ENCODE data around the gene TSSC4. TPM values are rescaled to one million over a fixed set of nuclear protein-coding genes. Genes with fewer than 3 reads are reported as not detected.

The TSSC4 gene
- total and polyA plus RNA-seq, 7 donors = 43.7 to 60.1 (median 49.6) TPM

GRCh38 chr11:2434008-2434407 lies 33.5 kb downstream of the TSSC4 start:
- H3K27ac ChIP-seq = no peak overlapping the region
- H3K9me3 ChIP-seq = no peaks in the 10 kb centered on the region
- WGBS, 2 donors = 96 to 97% methylated on average over 8 of the region's 8 CpGs
- H3K4me1 ChIP-seq = no peaks in the 10 kb centered on the region
- intact Hi-C loops (cut with DNase I) = no loop called here
- no peak for TF ChIP-seq POLR2A (IDR thresholded peaks at IDR 0.05)
- TF ChIP-seq CTCF (IDR thresholded peaks at IDR 0.05) = no peak
- no peak for TF ChIP-seq EP300 (IDR thresholded peaks at IDR 0.05)
- TF ChIP-seq POLR2AphosphoS5 (IDR thresholded peaks at IDR 0.05) = no peak
- no peak for DNase-seq
- H3K4me3 ChIP-seq = no peak overlapping the region
- no peaks in the 10 kb centered on the region for H3K36me3 ChIP-seq
- peaks cover 0 to 17% (median 0%) of the 10 kb centered on the region in 3 donors for H3K27me3 ChIP-seq

GRCh38 chr11:2434506-2435255 lies 34.1 kb downstream of the TSSC4 start:
- intact Hi-C loops (cut with DNase I) = no loop called here
- H3K4me1 ChIP-seq = no peaks in the 10 kb centered on the region
- 86 to 90% methylated on average over 11 of the region's 11 CpGs for WGBS, 2 donors
- H3K27ac ChIP-seq = no peak overlapping the region
- H3K9me3 ChIP-seq = no peaks in the 10 kb centered on the region
- DNase-seq = no peak
- no peak overlapping the region for H3K4me3 ChIP-seq
- peaks cover 0 to 17% (median 0%) of the 10 kb centered on the region in 3 donors for H3K27me3 ChIP-seq
- H3K36me3 ChIP-seq = no peaks in the 10 kb centered on the region
- no peak for TF ChIP-seq POLR2A (IDR thresholded peaks at IDR 0.05)
- TF ChIP-seq POLR2AphosphoS5 (IDR thresholded peaks at IDR 0.05) = no peak
- no peak for TF ChIP-seq CTCF (IDR thresholded peaks at IDR 0.05)
- no peak for TF ChIP-seq EP300 (IDR thresholded peaks at IDR 0.05)

- no peak overlapping the region for H3K27ac ChIP-seq
- H3K36me3 ChIP-seq = no peaks in the 10 kb centered on the region
- no peaks in the 10 kb centered on the region for H3K9me3 ChIP-seq
- WGBS, 2 donors = 92 to 94% methylated on average over 12 of the region's 12 CpGs
- no peak for TF ChIP-seq CTCF (IDR thresholded peaks at IDR 0.05)
- TF ChIP-seq POLR2AphosphoS5 (IDR thresholded peaks at IDR 0.05) = no peak
- no peak for TF ChIP-seq POLR2A (IDR thresholded peaks at IDR 0.05)
- no peak for TF ChIP-seq EP300 (IDR thresholded peaks at IDR 0.05)
- intact Hi-C loops (cut with DNase I) = no loop called here
- no peak for DNase-seq
- no peak overlapping the region for H3K4me3 ChIP-seq
- no peaks in the 10 kb centered on the region for H3K4me1 ChIP-seq
- H3K27me3 ChIP-seq = peaks cover 0 to 20% (median 0%) of the 10 kb centered on the region in 3 donors
Observed at GRCh38 chr11:2435288-2436012, 34.9 kb downstream of the TSSC4 start.

GRCh38 chr11:2436013-2436520 lies 35.5 kb downstream of the TSSC4 start:
- Histone ChIP-seq H3K27ac (no peak overlapping the region), H3K4me3 (no peak overlapping the region), H3K9me3 (no peaks in the 10 kb centered on the region), H3K27me3 (peaks cover 0 to 26% (median 0%) of the 10 kb centered on the region in 3 donors), H3K4me1 (no peaks in the 10 kb centered on the region), H3K36me3 (no peaks in the 10 kb centered on the region)
- 80 to 88% methylated on average over 10 of the region's 10 CpGs for WGBS, 2 donors
- no peak for TF ChIP-seq POLR2A (IDR thresholded peaks at IDR 0.05)
- intact Hi-C loops (cut with DNase I) = no loop called here
- DNase-seq = no peak

- Histone ChIP-seq H3K4me3 (no peak overlapping the region), H3K9me3 (no peaks in the 10 kb centered on the region), H3K36me3 (no peaks in the 10 kb centered on the region), H3K27ac (no peak overlapping the region), H3K27me3 (peaks cover 0 to 31% (median 0%) of the 10 kb centered on the region in 3 donors), H3K4me1 (no peaks in the 10 kb centered on the region)
- no peak for TF ChIP-seq POLR2A (IDR thresholded peaks at IDR 0.05)
- no peak for TF ChIP-seq POLR2AphosphoS5 (IDR thresholded peaks at IDR 0.05)
- TF ChIP-seq CTCF (IDR thresholded peaks at IDR 0.05) = no peak
- no peak for TF ChIP-seq EP300 (IDR thresholded peaks at IDR 0.05)
- 89 to 93% methylated on average over 13 of the region's 13 CpGs for WGBS, 2 donors
- intact Hi-C loops (cut with DNase I) = no loop called here
- DNase-seq = no peak
Observed at GRCh38 chr11:2436521-2437031, 36.0 kb downstream of the TSSC4 start.
